LHCN-M2 (cell line): ENCODE results near the gene COL5A1. TPM values are rescaled to one million over a fixed set of nuclear protein-coding genes. Genes with fewer than 3 reads are reported as not detected.
"Not testable (repeated sequence)": the region's sequence is repeated elsewhere in the genome, so short reads cannot be mapped to it uniquely, and the experiment has no call there.

ENCODE experiments used
- DNase-seq: peaks from one replicate; pipeline ENCODE4 v3.0.0-alpha.2; 2012; ENCODE audit warnings: low read depth
- total RNA-seq: library from RNA; depleted of rRNA; stranded (reverse); fragments of >200 nt; gene quantifications from 2 replicates; pipeline ENCODE4 v1.2.3, GENCODE V29; 2014

The COL5A1 gene
- total RNA-seq, 1 experiment from 2014 or later = 36.4 TPM

GRCh38 chr9:134676886-134677285, 35.3 kb downstream of the COL5A1 start:
- no peak for DNase-seq

DNA sequence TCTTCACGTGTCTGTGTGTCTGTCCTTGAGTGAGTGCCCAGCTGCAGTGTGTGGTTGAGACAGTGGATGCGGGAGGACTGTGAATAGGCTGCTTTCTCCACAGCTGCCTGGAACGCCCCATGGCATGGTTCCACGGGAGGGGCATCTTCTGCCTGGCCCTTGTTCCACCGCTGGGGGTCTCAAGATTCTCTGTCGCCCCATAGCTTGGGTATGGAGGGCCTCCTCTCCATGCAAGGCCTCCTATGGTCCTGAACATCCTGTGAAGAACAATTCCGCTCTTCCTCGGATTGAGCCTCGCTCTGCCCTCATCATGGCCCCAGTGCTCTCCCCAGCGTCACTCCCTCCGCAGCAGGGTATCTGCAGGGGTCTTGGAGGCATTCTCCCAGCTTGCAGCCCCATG, 36.1 kb downstream of the COL5A1 start:
- DNase-seq = no peak

GRCh38 chr9:134678206-134678605, 36.6 kb downstream of the COL5A1 start:
- no peak for DNase-seq

DNA sequence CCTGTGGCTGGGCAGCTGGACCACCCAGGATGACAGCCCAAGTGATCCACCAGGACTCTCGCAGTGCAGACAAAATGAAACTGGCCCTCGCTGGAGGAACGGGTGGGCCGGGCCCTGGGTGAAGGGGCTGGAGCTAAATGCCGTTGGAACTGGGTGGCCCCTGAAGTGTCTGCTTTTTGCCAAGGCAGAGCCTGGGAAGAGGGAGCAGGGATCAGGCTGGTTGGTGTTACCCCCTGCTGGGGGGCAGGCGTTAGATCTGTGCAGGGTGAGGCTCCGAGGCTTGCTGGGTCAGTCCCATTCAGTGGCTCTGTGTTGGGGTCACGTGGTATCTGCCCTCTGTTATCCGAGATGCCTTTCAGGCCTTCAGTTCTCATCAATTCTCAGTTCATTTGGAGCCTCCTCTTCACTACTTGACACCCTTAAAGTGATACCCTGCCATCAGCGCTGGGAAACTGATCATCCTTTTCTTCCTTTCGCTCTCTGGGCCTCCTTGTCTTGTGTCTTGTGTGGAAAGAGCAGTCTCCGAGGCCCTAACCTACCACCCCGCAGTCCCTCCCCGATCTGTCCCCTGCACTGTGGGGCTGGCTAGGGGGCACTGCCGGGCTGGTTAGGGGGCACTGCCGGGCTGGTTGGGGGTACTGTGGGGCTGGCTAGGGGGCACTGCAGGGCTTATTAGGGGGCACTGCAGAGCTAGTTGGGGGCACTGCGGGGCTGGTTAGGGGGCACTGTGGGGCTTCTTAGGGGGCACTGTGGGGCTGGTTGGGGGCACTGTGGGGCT, 37.3 kb downstream of the COL5A1 start:
- DNase-seq = no peak

DNA sequence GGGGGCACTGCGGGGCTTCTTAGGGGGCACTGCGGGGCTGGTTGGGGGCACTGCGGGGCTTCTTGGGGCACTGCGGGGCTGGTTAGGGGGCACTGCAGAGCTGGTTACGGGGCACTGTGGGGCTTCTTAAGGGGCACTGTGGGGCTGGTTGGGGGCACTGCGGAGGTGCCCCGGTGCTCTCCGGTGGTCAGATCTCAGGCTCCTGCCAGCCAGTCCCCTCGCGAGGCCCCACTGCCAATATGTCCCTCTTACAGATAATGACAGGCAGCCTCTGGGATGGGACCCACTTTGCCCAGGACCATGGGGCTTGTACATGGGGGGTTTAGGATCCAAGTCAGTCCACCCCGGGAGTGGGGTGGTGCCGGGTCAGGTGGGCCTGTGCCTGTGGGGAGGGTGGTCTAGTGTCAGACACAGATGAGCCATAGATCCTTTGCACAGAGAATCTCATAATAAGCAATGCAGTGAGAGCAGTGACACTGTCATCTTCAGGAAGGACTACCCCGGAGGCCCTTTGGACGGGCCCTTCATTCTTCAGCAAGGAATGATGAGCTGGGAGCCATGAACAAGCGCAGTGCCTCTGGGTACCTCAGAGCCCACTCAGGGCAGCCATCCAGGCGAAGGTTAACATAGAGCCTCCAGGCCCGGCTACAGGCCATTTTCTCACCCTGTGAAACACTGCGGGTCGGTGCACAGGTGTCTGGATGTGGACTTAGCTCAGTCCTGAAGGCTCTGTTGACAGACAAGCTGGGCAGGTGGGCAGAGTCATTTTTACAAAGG, 38.2 kb downstream of the COL5A1 start:
- no peak for DNase-seq

DNA sequence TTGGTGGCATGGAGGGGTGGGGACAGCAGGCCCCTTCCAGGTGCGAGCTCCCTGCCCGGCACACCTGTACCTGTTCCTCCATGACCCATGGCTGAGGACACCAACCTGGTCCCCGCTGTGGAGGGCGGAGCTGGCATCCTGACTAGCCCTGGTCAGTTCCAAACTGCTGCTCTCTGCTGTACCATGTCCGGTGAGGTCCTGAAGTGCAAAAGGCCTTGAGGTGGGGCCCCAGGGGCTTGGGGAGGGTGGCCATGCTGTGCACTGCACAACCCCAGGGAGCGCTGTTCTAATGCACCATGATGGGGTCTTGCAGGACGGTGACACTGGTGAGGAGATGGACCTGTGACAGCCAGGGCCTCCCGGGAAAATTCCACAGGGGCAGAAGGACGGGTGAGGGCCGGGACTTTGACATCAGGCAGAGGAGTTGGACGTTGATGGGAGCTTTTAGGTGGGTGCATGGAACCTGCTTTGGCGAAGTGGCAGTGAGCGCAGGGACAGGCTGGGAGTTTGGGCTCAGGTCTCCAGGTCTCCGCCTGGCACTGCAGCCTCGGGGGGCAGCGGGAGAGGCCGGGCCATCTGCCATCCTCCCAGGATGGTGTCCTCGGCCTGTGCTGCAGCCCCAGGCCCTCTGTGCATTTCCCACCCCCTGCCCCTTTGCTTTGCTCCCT, 38.9 kb downstream of the COL5A1 start:
- DNase-seq = no peak

DNA sequence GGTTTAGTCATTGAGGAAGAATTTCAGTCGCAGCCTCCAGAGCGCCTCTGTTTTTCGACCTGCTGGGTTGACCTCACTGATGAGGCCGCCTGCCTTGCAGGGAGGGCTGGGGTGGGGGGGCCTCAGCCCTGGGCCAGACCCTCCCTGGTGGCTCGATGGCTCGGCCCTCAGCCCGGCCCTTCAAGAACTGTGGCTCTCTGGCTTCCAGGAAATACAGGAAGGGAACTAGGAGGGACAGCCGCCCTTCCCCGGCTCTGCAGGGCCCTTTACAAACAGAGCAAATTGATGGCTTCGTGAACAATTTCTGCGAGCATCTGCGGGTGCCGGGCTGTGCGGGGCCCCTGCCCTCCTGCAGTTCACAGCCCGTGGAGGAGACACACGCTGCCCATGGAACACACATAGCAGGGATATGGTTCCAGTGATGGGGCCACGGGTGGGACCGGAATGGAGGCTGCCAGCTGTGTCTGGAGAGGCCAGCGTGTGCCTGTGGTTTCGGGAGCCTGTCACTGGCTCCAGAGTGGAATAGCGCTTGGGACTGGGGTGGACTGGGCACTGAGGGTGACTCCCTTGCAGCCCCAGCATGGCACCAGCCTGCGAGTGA, 39.6 kb downstream of the COL5A1 start:
- no peak for DNase-seq

GRCh38 chr9:134682026-134682425, 40.4 kb downstream of the COL5A1 start:
- no peak for DNase-seq

- DNase-seq = no peak
Observed at GRCh38 chr9:134682651-134683364, 41.2 kb downstream of the COL5A1 start.

DNA sequence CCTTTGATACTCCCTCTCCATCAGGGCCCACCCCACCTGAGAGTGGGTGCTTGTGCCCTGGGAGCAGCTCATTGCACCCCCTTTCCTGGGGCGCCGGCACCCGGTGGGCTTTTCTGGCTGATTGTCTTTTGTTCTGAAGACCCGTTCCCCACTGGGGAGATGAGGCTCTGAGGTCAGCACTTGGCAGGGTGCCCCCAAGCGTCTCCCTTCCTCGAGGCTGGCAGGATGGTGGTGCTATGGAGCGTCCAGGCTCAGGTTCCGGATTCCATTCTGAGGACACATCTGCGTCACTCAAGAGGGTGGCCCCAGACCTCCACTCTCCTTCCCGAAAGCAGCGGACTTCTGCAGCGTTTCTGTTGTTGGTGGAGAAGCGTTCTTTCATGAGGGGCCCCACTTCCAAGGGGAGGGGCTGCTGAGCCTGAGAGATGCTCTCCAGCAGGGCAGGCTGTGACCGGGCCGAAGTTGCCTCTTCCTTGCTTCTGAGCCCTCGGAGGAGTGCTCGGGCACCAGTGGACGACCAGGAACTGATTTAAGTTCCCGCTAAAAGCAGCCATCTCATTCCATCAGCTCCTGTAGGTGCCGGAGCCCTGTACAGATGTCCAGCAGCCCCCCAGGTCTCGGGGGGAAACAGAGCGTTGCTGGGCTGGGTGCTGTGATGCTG, 42.2 kb downstream of the COL5A1 start:
- DNase-seq = no peak

DNA sequence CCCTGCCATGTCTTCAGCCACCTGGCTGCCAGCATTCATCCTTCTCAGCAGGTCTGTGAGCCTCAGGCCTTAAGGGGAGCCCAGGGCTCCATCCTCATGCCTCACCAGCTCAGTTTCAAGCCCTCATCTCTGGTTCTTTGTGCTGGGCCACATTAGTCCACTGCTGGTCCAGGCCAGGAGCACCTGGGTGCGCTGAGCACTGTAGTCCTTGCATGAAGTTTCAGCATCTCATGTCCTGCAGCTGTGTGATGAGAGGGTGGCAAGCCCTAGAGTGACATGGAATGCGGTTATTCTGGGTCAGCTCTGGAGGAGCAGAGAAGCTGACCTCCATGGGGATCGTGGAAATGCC, 42.7 kb downstream of the COL5A1 start:
- no peak for DNase-seq

- DNase-seq = not testable (repeated sequence)
Observed at GRCh38 chr9:134684941-134685340, 43.3 kb downstream of the COL5A1 start.

GRCh38 chr9:134685784-134686183, 44.2 kb downstream of the COL5A1 start:
- DNase-seq = no peak

DNA sequence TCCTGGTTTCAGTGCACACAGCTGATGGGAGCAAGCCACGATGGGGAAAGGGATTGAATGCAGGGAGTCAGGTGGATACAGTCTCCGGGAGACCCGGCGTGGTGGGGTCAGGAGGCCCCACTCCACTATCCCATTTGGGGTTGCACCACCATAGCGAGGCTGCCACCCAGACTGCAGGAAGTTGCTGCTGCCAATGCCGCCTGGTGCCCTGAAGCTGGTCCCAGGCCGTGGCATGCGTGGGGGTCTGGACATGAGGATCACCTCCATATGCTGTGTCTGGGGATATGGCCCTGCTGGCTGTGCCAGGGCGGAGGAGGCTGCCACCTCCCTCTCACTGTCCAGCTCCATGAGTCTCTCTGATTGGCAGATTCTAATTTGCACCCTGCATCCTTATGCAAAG, 45.3 kb downstream of the COL5A1 start:
- DNase-seq = no peak

GRCh38 chr9:134687556-134687955, 46.0 kb downstream of the COL5A1 start:
- no peak for DNase-seq

- no peak for DNase-seq
Observed at GRCh38 chr9:134688231-134688630, 46.6 kb downstream of the COL5A1 start.

DNA sequence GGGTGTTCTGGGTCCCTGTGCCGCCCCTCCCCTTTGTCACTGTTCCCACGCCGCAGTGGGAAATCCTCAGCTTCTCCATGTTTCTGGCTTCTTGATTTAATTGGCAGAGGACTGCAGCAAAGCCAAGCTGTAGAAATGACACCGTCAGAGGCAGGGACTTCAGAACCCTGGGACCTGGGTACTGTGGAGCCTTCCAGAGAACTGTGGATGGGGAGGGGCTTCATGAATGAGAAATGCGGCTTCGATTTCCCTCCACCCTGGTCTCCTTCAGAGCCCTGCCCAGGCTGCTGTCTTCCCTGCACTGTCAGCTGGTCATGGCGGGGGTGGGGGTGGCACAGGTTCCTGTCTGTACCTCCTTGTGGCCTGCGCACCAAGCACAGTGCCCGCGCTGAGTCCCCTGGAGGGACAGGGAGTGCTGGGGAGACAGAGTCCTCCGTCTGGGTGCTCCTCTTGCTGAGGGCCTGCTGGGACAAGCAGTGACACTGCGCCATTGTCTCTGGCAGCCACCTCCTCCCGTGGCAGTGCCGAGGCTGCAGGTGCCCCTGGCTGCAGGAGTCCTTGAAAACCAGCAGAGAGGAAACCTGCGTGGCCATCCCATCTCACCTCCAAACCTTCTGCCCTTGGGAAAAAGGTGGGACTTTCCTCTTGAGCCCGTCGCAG, 47.2 kb downstream of the COL5A1 start:
- DNase-seq = no peak

DNA sequence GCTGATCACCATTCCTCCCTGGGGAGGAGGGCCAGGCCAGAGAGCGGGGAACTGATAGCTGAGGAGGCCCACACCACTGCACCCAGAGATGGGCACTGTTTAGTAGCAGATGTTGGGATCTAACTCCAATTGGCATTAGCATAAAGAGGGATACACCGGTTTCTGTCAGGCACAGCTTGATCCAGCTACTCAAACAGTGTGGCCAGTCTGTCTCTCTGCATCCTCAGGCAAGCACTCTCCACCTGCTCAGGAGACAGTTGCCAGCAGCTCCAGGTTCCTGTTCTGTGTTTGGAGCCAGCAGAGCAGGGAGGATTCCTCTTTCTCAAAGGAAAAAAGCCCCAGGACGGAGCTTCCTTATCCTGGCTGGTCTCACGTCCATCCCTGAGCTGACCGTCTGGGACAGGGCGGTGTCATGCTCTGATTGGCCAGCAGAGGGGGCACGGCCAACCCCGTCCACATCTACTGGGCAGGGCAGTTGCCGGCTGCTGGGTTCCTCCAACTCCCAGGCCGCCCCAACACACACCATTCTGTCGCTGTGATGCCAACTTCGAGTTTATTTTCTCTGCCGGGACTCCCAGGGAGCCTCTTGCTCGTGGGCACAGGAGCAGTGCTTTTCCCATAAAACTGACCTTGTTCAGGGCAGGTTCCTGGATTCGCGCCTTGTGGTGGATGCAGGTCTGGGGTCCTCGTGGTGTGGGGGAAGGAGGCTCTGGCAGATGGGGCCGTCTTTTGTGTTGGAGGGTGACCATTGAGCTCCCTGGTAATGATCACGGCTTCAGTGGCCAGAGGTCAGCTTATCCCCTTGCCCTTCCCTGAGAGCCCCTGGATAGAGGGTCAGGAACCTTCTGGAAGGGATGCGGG, 47.9 kb downstream of the COL5A1 start:
- peak; percentile 45 for DNase-seq

GRCh38 chr9:134690301-134690751, 48.7 kb downstream of the COL5A1 start:
- DNase-seq = no peak
